ENCODE data around the gene PRDM7.

GRCh38 chr16:90048347-90048722 is 28.8 kb downstream of the PRDM7 start:
- no peak for TF ChIP-seq CTCF (IDR thresholded peaks at IDR 0.05)
- TF ChIP-seq ZNF121 (CRISPR knock-in tag; IDR thresholded peaks at IDR 0.05): no peak
- no peak for TF ChIP-seq ATF6 (CRISPR knock-in tag; IDR thresholded peaks at IDR 0.05)
- no peak for TF ChIP-seq E2F1 (CRISPR knock-in tag; IDR thresholded peaks at IDR 0.05)
- TF ChIP-seq MYBL2 (CRISPR knock-in tag; IDR thresholded peaks at IDR 0.05): no peak
- no peak for TF ChIP-seq GABPB1 (CRISPR knock-in tag; IDR thresholded peaks at IDR 0.05)
- TF ChIP-seq SP1 (CRISPR knock-in tag; conservative IDR thresholded peaks at IDR 0.05): no peak
- TF ChIP-seq IRF2 (CRISPR knock-in tag; IDR thresholded peaks at IDR 0.05; ENCODE audit: borderline replicate concordance, low read depth): no peak
- TF ChIP-seq ESRRA (CRISPR knock-in tag; IDR thresholded peaks at IDR 0.05; ENCODE audit: borderline replicate concordance): no peak
- no peak for TF ChIP-seq MAX (CRISPR knock-in tag; IDR thresholded peaks at IDR 0.05)
- TF ChIP-seq ATF3 (CRISPR knock-in tag; conservative IDR thresholded peaks at IDR 0.05): no peak
- TF ChIP-seq NR1H2 (CRISPR knock-in tag; IDR thresholded peaks at IDR 0.05): no peak
- TF ChIP-seq PRDM15 (CRISPR knock-in tag; IDR thresholded peaks at IDR 0.05): no peak
- TF ChIP-seq TEAD4 (CRISPR knock-in tag; IDR thresholded peaks at IDR 0.05): no peak

Measured in WTC11 (cell line).